BJ (cell line): ENCODE data around the gene OTOR. TPM values are rescaled to one million over a fixed set of nuclear protein-coding genes. Genes with fewer than 3 reads are reported as not detected.

ENCODE experiments used
- CTCF ChIA-PET: fragments of 350-600 bp; formaldehyde crosslinking; extraction: SDS; loops from one replicate; lab custom pipeline; 2021; ENCODE audit warnings: antibody characterized with exemption, inconsistent platforms; lab: Yijun Ruan, JAX
- POLR2A ChIA-PET: fragments of 300-600 bp; sonication (Branson Sonifier 250); formaldehyde crosslinking; extraction: SDS; loops from one replicate; lab custom pipeline; 2021; ENCODE audit warnings: antibody characterized with exemption; lab: Charles Lee
- DNase-seq: peaks from one replicate; pipeline ENCODE4 v3.0.0-alpha.2; 2011; ENCODE audit warnings: low read depth
- H3K27me3 ChIP-seq: 2 replicates; pipeline ENCODE4 v1.6.0; 2011; ENCODE audit warnings: low read length; ENCODE audit not compliant: control insufficient read depth, insufficient read depth
- H3K36me3 ChIP-seq: 2 replicates; pipeline ENCODE4 v1.5.1; 2011; ENCODE audit warnings: low read length; ENCODE audit not compliant: control insufficient read depth, insufficient read depth
- H3K4me3 ChIP-seq: 2 replicates; pipeline ENCODE4 v1.5.1; 2011; ENCODE audit warnings: low read depth, mild to moderate bottlenecking, control low read depth, low read length
- polyA plus RNA-seq: library from polyadenylated mRNA; depleted of rRNA; stranded (reverse); fragments of >200 nt; gene quantifications from 2 replicates; pipeline ENCODE4 v1.2.3, GENCODE V29; 2011
- TF ChIP-seq, protein P1 (sequence below): IDR thresholded peaks from 2 replicates; pipeline ENCODE4 v1.5.1; 2011; ENCODE audit warnings: low read depth, mild to moderate bottlenecking, control low read depth, inconsistent platforms, low read length, moderate library complexity; ENCODE audit not compliant: insufficient read depth

The OTOR gene
- polyA plus RNA-seq, 1 experiment = not detected

- Histone ChIP-seq H3K4me3 (no peak overlapping the region), H3K36me3 (no peaks in the 10 kb centered on the region), H3K27me3 (peaks cover 1% of the 10 kb centered on the region; the same call in 1 of the 2 replicates)
- ChIA-PET POLR2A (no interaction called here), CTCF (no interaction called here)
- DNase-seq = no peak
- TF ChIP-seq, protein P1, sequence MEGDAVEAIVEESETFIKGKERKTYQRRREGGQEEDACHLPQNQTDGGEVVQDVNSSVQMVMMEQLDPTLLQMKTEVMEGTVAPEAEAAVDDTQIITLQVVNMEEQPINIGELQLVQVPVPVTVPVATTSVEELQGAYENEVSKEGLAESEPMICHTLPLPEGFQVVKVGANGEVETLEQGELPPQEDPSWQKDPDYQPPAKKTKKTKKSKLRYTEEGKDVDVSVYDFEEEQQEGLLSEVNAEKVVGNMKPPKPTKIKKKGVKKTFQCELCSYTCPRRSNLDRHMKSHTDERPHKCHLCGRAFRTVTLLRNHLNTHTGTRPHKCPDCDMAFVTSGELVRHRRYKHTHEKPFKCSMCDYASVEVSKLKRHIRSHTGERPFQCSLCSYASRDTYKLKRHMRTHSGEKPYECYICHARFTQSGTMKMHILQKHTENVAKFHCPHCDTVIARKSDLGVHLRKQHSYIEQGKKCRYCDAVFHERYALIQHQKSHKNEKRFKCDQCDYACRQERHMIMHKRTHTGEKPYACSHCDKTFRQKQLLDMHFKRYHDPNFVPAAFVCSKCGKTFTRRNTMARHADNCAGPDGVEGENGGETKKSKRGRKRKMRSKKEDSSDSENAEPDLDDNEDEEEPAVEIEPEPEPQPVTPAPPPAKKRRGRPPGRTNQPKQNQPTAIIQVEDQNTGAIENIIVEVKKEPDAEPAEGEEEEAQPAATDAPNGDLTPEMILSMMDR = no peak
Observed at GRCh38 chr20:16758454-16759180, 10.5 kb downstream of the OTOR start.

DNA sequence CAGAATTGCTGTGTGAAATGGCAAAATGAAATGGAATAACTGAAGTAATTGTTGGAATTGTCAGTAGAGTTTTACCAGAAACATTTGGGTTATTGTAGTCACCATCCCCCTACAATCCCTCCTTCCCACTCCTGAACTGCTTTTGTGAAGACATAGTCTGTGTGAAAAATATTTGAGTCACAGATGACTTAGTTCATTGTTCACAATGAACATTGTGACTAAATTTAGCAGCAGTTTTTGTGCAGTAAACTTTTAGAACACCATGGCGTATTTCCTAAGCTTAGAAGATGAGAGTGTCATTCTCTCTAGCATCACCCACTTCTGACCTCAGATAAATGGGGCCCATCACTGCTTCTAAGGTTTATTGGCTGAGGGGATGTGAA, 11.0 kb downstream of the OTOR start:
- CTCF ChIA-PET = no interaction called here
- DNase-seq = no peak
- Histone ChIP-seq H3K4me3 (no peak overlapping the region), H3K27me3 (peaks cover 1% of the 10 kb centered on the region; the same call in 1 of the 2 replicates), H3K36me3 (no peaks in the 10 kb centered on the region)
- POLR2A ChIA-PET = no interaction called here
- TF ChIP-seq, protein P1 = no peak

DNA sequence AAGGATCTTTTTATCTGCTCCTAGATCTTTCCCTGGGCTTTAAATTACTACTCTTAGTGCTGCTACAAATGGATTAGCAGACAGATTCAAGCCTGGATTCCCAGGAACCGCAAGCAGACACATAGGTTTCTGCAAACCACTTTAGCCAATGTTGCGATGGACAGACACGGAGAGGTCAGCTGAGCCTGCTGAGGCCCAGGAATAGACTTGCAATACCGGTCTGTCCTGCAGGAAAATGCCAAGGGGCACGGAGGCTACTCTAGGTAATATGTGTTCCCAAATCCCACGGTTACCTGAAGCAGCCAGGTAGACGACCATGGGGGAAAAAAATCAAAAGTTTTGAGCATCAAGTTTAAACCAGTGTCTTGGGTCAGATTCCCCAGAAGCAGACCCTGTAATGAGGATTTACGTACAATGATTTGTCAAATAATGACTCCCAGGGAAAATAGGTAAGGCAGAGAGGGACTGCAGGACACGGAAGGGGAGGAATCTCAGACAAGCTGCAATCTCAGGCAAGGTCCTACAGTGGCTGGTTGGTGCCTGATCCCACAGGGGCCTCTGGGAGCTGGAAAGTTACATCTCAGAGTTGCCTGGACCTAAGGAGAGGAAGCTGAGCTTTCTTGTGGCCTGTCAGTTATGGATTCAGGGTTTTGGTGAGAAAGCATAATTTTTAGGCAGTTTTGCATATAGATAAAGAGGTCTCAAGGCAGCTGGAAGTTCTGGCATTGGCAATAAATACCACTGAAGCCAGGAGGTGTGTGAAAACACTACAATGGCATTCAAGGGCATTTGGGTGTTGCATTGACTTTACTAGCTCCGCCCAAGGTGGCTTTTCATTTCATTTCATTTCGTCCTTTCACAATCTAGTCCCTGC, 12.5 kb downstream of the OTOR start:
- TF ChIP-seq, protein P1 = no peak
- H3K4me3 ChIP-seq = no peak overlapping the region
- no peaks in the 10 kb centered on the region for H3K36me3 ChIP-seq
- POLR2A ChIA-PET = no interaction called here
- no peak for DNase-seq
- CTCF ChIA-PET = interaction anchor here (0.9 to 2.5 kb wide), 8 partner anchors 9 to 247 kb away, joined by 3 to 27 read pairs (median 8); partner anchors contain the start of gene OTOR
- peaks cover 1% of the 10 kb centered on the region; the same call in 1 of the 2 replicates for H3K27me3 ChIP-seq

- CTCF ChIA-PET = interaction anchor here (0.9 to 2.5 kb wide), 9 partner anchors 9 to 248 kb away, joined by 3 to 27 read pairs (median 7); partner anchors contain the start of gene OTOR
- DNase-seq = peak; percentile 8
- no peaks in the 10 kb centered on the region for H3K36me3 ChIP-seq
- H3K27me3 ChIP-seq = peaks cover 1% of the 10 kb centered on the region
- TF ChIP-seq, protein P1 = peak; percentile 74
- H3K4me3 ChIP-seq = no peak overlapping the region
- POLR2A ChIA-PET = no interaction called here
Observed at GRCh38 chr20:16761305-16761829, 13.2 kb downstream of the OTOR start.

- Histone ChIP-seq H3K4me3 (no peak overlapping the region), H3K36me3 (no peaks in the 10 kb centered on the region), H3K27me3 (peaks cover 1% of the 10 kb centered on the region)
- TF ChIP-seq, protein P1 = no peak
- ChIA-PET POLR2A (no interaction called here), CTCF (no interaction called here)
- no peak for DNase-seq
Observed at GRCh38 chr20:16764560-16764959, 16.4 kb downstream of the OTOR start.
